Keratinocyte (primary cell): ENCODE data around the gene PNMA3. TPM values are rescaled to one million over a fixed set of nuclear protein-coding genes. Genes with fewer than 3 reads are reported as not detected.

ENCODE experiments used
- DNase-seq: peaks from one replicate; pipeline ENCODE4 v3.0.0-alpha.2; 2011; ENCODE audit warnings: low read depth, missing footprints, low spot score
- FAIRE-seq: peaks from 2 replicates; lab custom pipeline; 2011; peaks lifted over from hg19 to GRCh38; lab: Jason Lieb, UNC
- H2AFZ ChIP-seq: 2 replicates; pipeline ENCODE4 v1.6.0; 2012; ENCODE audit warnings: low read length, control low read depth, inconsistent platforms; ENCODE audit not compliant: control insufficient read depth
- H3K27ac ChIP-seq: 2 replicates; pipeline ENCODE4 v1.5.1; 2011; ENCODE audit warnings: low read length; ENCODE audit not compliant: control insufficient read depth, insufficient read depth
- H3K27me3 ChIP-seq: 3 replicates; pipeline ENCODE4 v1.6.0; 2011; ENCODE audit warnings: low read length; ENCODE audit not compliant: control insufficient read depth, insufficient read depth; ENCODE audit errors: extremely low read depth
- H3K36me3 ChIP-seq, 2 experiments: 2 replicates in 1 of 2; 3 replicates in 1 of 2; pipeline ENCODE4 v1.5.1; 2011; ENCODE audit warnings: low read length in 2 of 2, mild to moderate bottlenecking in 1 of 2; ENCODE audit not compliant: control insufficient read depth in 2 of 2, insufficient read depth in 2 of 2; ENCODE audit errors: extremely low read depth in 1 of 2
- H3K4me1 ChIP-seq: 3 replicates; pipeline ENCODE4 v1.5.1; 2011; ENCODE audit warnings: low read length; ENCODE audit not compliant: control insufficient read depth, insufficient read depth; ENCODE audit errors: extremely low read depth
- H3K4me2 ChIP-seq: 3 replicates; pipeline ENCODE4 v1.6.0; 2011; ENCODE audit warnings: low read depth, low read length; ENCODE audit not compliant: control insufficient read depth, insufficient read depth; ENCODE audit errors: extremely low read depth
- H3K4me3 ChIP-seq, 3 experiments: fragments of 200-600 bp in 1 of 3; sonication (generic) in 1 of 3; 2 replicates in 2 of 3; 3 replicates in 1 of 3; pipeline ENCODE4 v1.5.1; 2011 to 2016; ENCODE audit warnings: low read length in 3 of 3, mild to moderate bottlenecking in 3 of 3, control low read depth in 2 of 3, inconsistent platforms in 1 of 3, low read depth in 1 of 3, mixed read lengths in 1 of 3, mixed run types in 1 of 3, moderate library complexity in 1 of 3; ENCODE audit not compliant: control insufficient read depth in 2 of 3, insufficient read depth in 2 of 3; ENCODE audit errors: extremely low read depth in 1 of 3
- H3K79me2 ChIP-seq: 2 replicates; pipeline ENCODE4 v1.6.0; 2012; ENCODE audit warnings: low read length; ENCODE audit not compliant: control insufficient read depth, insufficient read depth
- H3K9ac ChIP-seq: 3 replicates; pipeline ENCODE4 v1.6.0; 2011; ENCODE audit warnings: low read length; ENCODE audit not compliant: control insufficient read depth, insufficient read depth; ENCODE audit errors: extremely low read depth
- H3K9me1 ChIP-seq: 3 replicates; pipeline ENCODE4 v1.6.0; 2011; ENCODE audit warnings: low read length; ENCODE audit not compliant: control insufficient read depth, insufficient read depth; ENCODE audit errors: extremely low read depth
- H3K9me3 ChIP-seq: 2 replicates; pipeline ENCODE4 v1.5.1; 2012; ENCODE audit warnings: low read depth, low read length; ENCODE audit not compliant: control insufficient read depth
- H4K20me1 ChIP-seq: 3 replicates; pipeline ENCODE4 v1.6.0; 2011; ENCODE audit warnings: low read length; ENCODE audit not compliant: control insufficient read depth, insufficient read depth; ENCODE audit errors: extremely low read depth
- EZH2 ChIP-seq: IDR thresholded peaks from one replicate; pipeline ENCODE4 v1.6.1; 2012; ENCODE audit warnings: inconsistent platforms, mild to moderate bottlenecking, low read length, moderate library complexity
- dilution Hi-C: fragments of 300-500 bp; cut with MboI; formaldehyde crosslinking; loops from one replicate; pipeline ENCODE4 v1.7.0; 2020; ENCODE audit warnings: low sequenced_read_pairs; ENCODE audit not compliant: extremely low pct_ligation_motif_present
- polyA plus RNA-seq, 5 experiments: library from polyadenylated mRNA; depleted of rRNA in 3 of 5; stranded (reverse) in 3 of 5; stranded (forward) in 1 of 5; unstranded in 1 of 5; fragments of >200 nt; gene quantifications; 1 replicate in 1 of 5; 2 replicates in 3 of 5; 3 replicates in 1 of 5; pipeline versions ENCODE4 v1.2.1 to v1.2.3, GENCODE V29; 2011 to 2012; ENCODE audit warnings: missing spikeins in 2 of 5, low read depth in 1 of 5, low replicate concordance in 1 of 5
- TF ChIP-seq, protein P1 (sequence below), 3 experiments: IDR thresholded peaks in 1 of 3; conservative IDR thresholded peaks in 1 of 3; optimal IDR thresholded peaks in 1 of 3; 2 replicates in 2 of 3; 3 replicates in 1 of 3; pipeline versions ENCODE3 to v1.5.1; 2011; ENCODE audit warnings: low read length in 3 of 3, mild to moderate bottlenecking in 3 of 3, moderate library complexity in 2 of 3, control low read depth in 1 of 3, inconsistent platforms in 1 of 3; ENCODE audit not compliant: insufficient read depth in 2 of 3; ENCODE audit errors: extremely low read depth in 1 of 3

The PNMA3 gene
- polyA plus RNA-seq, 1 donor (not counting 4 experiments of a cell fraction or from before 2014, with no cell fraction given), result not detected

GRCh38 chrX:153029162-153029561 lies 27.1 kb upstream of the PNMA3 start:
- Histone ChIP-seq H3K27ac (no peak overlapping the region), H4K20me1 (no peaks in the 10 kb centered on the region), H3K4me1 (no peaks in the 10 kb centered on the region), H3K9ac (no peak overlapping the region), H3K79me2 (no peaks in the 10 kb centered on the region), H3K27me3 (no peaks in the 10 kb centered on the region), H2AFZ (no peak overlapping the region), H3K4me3 (no peak overlapping the region), H3K9me1 (no peaks in the 10 kb centered on the region), H3K4me2 (no peak overlapping the region), H3K36me3 (no peaks in the 10 kb centered on the region), H3K9me3 (no peaks in the 10 kb centered on the region)
- no peak for TF ChIP-seq EZH2
- TF ChIP-seq, protein P1, sequence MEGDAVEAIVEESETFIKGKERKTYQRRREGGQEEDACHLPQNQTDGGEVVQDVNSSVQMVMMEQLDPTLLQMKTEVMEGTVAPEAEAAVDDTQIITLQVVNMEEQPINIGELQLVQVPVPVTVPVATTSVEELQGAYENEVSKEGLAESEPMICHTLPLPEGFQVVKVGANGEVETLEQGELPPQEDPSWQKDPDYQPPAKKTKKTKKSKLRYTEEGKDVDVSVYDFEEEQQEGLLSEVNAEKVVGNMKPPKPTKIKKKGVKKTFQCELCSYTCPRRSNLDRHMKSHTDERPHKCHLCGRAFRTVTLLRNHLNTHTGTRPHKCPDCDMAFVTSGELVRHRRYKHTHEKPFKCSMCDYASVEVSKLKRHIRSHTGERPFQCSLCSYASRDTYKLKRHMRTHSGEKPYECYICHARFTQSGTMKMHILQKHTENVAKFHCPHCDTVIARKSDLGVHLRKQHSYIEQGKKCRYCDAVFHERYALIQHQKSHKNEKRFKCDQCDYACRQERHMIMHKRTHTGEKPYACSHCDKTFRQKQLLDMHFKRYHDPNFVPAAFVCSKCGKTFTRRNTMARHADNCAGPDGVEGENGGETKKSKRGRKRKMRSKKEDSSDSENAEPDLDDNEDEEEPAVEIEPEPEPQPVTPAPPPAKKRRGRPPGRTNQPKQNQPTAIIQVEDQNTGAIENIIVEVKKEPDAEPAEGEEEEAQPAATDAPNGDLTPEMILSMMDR (optimal IDR thresholded peaks at IDR 0.05 in 1 of 3, IDR thresholded peaks at IDR 0.05 in 1 of 3, conservative IDR thresholded peaks at IDR 0.05 in 1 of 3; ENCODE audit: extremely low read depth in 1 of 3, insufficient read depth in 2 of 3, low read length in 3 of 3), result no peak
- no peak for FAIRE-seq
- no peak for DNase-seq
- dilution Hi-C loops, result no loop called here

- dilution Hi-C loops, result no loop called here
- Histone ChIP-seq H4K20me1 (no peaks in the 10 kb centered on the region), H3K4me2 (no peak overlapping the region), H3K4me1 (no peaks in the 10 kb centered on the region), H3K79me2 (no peaks in the 10 kb centered on the region), H3K9me1 (no peaks in the 10 kb centered on the region), H3K9me3 (no peaks in the 10 kb centered on the region), H3K4me3 (no peak overlapping the region), H3K36me3 (no peaks in the 10 kb centered on the region), H3K27ac (no peak overlapping the region), H3K9ac (no peak overlapping the region), H2AFZ (no peak overlapping the region), H3K27me3 (no peaks in the 10 kb centered on the region)
- TF ChIP-seq, protein P1 (optimal IDR thresholded peaks at IDR 0.05 in 1 of 3, IDR thresholded peaks at IDR 0.05 in 1 of 3, conservative IDR thresholded peaks at IDR 0.05 in 1 of 3; ENCODE audit: extremely low read depth in 1 of 3, insufficient read depth in 2 of 3, low read length in 3 of 3), result no peak
- TF ChIP-seq EZH2, result no peak
- DNase-seq, result no peak
- no peak for FAIRE-seq
Observed at GRCh38 chrX:153029875-153030274, 26.4 kb upstream of the PNMA3 start.
